Right renal cortex interstitium (tissue), 3 donors: Measurements from ENCODE around the gene FAM221B. TPM values are rescaled to one million over a fixed set of nuclear protein-coding genes. Genes with fewer than 3 reads are reported as not detected.
A peak's percentile ranks its signal among the peaks of the same experiment; 100 is the strongest.

Experiments used
- DNase-seq, 3 donors: peaks; one replicate each; pipeline ENCODE4 v3.0.0-alpha.2; 2013; ENCODE audit warnings: low read depth in 3 of 3, low spot score in 2 of 3
- polyA plus RNA-seq, 3 donors: library from polyadenylated mRNA; unstranded; fragments of 120-200 nt; gene quantifications; one replicate each; pipeline ENCODE4 v1.2.1, GENCODE V29; 2013; ENCODE audit not compliant: insufficient read length in 3 of 3

FAM221B gene
- polyA plus RNA-seq, 3 donors: 0.07 to 0.12 (median 0.11) TPM

DNA sequence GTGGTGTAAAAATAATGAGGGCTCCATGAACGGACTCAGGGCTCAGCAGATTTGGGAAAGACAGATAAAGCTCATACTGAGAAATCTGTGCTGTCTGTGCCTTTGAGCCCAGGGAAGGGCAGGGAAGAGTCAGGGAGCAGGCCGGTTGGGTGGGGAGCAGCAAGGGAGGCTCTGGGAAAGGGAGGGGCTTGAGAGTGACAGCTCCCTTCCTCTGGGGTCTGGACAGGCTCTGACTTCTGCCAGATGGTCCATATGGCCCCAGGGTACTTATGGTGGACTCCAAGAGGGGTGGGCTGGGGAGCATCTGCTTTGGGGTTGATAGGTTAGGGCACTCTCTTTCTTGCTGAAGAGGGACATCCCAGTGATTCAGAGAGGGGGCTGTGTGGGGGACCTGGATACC, 35.1 kb downstream of the FAM221B start:
- no peak for DNase-seq

DNA sequence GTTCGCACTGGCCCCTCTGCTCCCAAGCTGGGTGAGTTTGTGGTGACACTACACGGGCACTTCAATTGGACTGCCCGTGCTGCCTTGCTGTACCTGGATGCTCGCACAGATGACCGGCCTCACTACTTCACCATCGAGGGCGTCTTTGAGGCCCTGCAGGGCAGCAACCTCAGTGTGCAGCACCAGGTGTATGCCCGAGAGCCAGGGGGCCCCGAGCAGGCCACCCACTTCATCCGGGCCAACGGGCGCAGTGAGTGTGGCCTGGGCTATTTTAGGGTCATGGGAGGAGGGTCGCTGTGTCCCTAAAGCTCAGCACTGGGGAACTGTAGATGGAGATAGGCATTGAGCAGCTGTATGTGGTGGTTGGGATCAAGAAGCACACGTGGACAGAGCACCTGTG, 35.7 kb downstream of the FAM221B start:
- no peak for DNase-seq

DNA sequence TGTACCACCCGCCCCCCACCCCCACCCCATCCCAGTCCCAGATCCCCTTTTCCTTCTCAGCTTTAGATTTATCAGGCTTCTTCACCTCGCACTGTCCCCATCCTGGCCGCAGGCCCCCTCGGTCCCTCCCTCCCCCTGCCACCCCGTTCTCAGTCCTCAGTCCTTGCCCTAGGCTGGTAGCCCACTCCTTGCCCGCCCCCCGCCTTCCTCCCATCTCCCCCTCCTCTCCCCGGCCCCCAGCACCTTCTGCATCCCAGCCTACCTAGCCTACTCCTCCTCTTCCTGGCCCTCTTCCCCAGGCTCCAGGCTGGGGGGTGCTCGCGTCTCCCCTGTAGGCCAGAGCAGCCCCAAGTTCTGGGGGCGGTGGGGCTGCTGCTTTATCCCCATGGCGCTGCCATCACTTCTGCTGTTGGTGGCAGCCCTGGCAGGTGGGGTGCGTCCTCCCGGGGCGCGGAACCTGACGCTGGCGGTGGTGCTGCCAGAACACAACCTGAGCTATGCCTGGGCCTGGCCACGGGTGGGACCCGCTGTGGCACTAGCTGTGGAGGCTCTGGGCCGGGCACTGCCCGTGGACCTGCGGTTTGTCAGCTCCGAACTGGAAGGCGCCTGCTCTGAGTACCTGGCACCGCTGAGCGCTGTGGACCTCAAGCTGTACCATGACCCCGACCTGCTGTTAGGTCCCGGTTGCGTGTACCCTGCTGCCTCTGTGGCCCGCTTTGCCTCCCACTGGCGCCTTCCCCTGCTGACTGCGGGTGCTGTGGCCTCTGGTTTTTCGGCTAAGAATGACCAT, 36.3 kb downstream of the FAM221B start:
- DNase-seq: no peak

DNA sequence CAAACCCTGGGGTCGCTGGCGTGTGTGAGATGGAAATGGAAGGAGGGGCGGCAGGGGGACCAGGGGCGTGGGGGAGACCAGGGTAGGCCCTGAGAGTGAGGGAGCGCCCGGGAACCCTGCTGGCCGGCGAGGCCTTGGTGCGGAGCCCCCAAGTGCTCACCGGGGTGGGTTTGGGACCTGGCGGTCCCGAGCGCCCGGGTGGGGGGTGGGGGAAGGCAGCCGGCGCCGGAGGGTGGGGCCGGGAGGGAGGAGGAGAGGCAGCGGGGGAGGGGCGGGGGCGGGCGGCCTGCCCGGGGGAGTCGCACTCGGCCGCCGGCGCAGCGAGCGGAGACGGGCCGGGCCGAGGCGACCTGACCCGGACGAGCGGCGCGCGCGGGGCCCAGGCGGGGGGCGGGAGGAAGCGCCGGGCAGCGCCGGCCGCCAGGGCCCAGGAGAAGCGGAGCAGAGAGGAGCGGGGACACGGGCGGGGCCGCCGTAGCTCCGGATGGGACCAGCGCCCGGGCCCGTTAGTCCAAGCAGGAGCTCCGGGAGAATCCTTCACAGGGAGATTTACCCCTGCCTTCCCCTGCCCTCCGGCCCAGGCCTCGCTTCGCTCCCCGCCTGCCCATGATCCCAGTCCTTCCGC, 37.1 kb downstream of the FAM221B start, which contains the start of gene NPR2:
Gene NPR2, plus strand, starts transcription at position 295 of the 625 bp plus-strand sequence. CDS start 818 bp downstream, outside the sequence.
- no peak for DNase-seq

DNA sequence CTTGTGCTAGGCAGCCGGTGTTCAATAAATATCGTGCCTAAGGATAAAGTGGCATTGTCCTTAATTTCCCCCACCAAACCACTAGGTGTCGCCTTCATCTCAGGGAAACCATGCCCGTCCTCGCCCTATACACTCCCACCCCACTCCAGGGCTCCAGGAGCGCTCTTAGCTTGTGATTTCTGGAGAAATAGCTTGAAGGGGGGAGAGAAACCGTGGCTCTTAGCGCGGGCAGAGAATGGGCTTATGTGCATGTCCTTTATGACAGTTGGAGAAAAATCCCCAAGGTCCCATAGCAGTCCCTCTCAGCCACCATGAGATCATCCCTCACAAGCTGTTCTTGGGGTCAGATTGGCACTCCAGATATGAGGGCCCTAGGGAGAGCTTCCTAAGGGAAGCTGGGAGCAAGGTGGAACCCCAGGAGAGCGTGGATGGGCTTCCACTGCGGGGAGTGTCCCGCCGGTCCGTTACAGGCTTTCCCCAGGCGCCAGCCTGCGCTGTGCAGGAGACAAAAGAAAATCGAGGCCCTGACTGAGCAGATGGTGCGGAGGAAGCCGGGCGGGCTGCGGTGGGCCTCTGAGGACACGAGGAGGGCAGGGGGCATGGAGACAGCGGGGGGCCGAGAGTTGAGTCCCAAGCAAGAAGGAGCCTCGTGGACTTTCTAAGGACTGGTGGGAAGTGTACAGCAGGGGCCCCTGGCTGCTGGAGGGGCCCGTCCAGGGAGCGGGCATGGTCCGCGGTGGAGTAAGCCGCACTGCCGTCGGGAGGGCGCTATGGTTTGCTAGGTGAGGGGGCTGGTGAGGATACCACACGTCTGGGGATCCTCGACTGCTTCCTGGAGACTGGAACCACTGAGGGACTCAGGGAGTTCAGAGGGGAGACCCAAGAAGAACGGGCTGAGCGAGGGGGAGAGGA, 37.9 kb downstream of the FAM221B start:
- DNase-seq: peak in 2 of 3 donors; percentile 66 to 74

DNA sequence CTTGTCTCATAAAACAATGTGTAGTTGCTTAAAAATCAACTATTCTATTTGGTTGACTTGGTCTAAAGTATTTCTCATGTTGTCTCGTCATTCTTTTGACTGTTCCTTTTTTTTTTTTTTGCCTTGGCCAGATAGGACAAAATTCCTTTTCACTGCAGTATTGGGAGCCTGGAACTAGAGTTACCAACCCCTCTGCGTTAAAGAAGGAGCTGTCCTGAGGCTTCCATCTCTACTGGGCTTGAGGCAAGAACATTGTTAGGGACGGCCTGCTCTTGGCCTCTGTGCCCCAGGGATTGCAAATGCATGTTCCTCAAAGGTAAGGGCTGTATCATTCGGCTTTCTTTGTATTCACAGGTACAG, 38.5 kb downstream of the FAM221B start:
- DNase-seq: no peak

DNA sequence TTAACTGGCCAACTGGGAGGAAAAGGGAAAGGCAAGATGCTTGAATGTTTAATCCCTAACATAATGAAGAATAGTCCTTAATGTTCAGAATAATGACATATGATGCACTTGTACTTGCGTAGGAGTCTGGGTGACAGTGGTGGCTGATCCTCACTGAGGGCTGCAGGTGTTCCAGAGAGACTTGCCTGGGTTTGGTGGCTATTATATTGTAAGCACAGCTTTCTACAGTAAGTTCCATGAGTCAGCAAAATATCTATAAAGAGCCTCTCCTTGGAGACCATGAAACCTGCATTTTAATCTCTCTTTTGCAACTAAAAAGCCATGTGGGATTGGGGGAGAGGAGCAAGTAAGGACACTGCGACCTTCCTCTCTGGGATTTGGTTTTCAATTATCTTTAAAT, 39.0 kb downstream of the FAM221B start:
- no peak for DNase-seq

DNA sequence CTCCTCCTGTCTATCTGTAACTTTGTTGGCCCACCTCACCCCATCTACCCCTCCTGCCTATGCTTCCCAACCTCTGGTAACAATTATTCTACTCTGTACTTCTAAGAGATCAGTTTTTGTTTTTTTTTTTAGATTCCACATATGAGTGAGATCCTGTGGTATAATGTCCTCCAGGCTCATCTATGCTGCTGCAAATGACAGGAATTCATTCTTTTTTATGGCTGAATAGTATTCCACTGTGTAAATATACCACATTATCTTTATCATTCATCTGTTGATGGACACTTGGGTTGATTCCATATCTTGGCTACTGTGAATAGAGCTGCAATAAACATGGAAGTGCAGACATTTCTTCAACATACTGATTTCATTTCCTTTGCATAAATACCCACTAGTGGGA, 45.1 kb downstream of the FAM221B start:
- DNase-seq: no peak

DNA sequence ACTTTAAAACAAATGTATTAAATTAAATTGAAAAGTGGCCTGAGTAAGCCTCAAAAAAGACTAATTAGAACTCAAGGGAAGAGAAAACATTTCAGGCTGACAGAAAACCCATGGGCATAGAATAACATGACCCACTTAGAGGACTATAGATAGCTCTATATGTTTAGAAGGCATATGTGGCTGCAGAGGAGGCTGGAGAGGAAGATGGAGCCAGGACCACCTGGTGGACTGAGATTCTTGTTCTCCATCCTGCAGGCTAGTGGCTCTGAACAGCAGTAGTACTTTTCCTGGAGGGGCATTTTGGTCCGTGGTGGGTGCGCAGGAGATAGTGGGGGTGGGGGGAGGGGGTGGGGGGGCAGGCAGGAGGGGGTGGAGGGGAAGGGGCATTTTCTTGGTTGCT, 47.5 kb downstream of the FAM221B start:
- DNase-seq: no peak

DNA sequence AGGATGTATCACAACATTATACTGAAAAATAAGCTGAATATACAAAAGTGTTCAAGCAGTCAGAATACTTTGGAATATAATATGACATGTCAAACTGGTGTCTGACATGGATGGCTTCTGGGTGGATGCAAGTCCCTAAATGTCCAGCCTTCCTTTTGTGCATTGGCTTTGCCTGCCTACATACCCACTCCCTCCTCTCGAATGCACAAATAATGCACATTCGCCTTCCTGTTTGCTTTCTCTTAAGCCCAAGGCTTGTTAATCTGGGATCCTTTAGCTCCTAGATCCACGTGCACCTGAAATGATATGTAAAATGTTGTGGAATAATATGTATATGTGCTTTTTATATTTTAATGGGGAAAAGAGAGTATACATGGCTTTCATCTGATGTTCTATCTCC, 50.0 kb downstream of the FAM221B start:
- DNase-seq: no peak

DNA sequence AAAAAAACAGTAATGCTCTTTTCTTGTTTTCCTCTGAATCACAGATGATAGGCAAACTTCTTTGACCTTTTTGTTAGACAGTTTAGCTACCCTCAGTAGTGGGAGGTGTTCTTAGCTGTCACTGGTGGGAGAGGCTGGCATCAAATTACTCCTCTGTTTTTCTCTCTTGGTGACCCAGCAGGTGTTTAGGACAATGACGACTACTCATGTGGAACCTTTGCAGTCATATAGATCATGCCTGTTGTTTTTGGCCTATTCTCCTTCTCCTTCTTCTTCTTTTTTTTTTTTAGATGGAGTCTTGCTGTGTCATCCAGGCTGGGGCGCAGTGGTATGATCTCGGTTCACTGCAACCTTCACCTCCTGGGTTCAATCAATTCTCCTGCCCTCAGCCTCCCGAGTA, 52.5 kb downstream of the FAM221B start:
- no peak for DNase-seq

DNA sequence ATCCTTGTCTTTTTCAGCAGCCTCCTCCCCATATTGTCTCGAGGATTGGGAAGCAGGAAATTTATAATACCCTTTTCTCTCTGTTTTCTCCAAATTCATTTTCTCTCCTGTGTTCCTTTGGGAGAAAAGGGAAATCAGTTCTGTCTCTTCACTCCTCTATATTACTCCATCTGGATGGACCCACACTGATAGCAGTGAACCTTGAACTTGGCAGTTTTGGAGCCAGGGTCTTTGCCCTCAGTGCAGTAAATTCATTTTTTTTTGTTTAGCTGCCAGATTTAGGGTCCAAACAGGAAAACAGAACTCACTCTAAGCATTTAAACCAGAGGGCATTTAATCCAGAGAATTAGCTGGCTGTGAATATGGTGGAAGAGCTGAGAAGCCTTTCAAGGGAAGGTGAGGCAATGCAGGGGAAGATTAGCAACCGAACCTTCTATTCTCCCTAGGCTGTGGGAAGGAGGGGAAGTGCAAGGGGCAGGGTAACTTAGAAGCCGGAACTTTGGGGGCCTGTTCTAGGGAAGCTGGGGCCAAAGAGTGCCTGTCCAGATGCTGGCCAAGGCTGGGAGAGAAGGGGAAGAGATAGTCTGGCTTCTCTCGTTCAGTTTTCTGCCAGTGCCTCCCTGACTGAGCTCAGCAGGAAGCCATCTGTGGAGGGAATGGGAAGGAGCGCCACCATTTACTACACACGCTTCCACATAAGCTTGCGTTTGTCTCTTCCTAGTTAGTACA, 53.5 kb downstream of the FAM221B start:
- no peak for DNase-seq

DNA sequence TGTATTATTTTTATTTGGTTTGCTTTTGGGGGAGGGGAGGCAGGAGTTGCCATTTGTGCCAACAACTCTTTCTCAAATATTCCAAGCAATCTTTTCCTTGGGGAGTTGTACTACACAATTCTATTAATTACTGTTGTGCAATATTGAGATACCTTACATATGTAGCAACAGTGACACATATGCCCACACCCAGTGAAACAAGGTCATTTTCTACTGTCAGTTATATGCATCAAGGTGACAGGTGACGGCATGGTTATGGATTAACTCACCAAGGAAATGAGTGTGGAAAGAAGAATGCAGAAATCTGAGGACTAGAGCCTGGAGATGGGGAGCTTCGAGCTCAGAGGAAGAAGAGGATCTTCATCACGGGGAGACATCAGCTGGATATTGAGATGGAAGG, 56.6 kb downstream of the FAM221B start:
- no peak for DNase-seq

DNA sequence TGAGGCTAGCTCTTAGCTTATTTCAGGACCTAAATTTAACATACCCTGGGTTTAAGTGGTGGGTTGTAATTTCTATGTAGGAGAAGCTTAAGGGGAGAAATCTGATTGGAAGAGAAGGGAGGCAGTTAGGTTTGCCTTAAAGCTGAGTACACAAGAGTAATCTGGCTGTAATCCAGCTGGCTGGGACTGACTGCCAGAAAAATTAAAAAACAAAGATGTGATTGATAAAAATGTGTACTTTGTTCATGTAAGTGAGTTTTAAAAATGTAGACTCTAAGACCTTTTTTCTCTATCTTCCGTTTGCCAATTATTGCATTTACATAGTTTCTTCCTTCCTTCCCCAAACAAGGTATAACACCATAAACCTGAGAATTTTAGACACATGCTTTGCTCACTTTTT, 57.0 kb downstream of the FAM221B start:
- DNase-seq: no peak

DNA sequence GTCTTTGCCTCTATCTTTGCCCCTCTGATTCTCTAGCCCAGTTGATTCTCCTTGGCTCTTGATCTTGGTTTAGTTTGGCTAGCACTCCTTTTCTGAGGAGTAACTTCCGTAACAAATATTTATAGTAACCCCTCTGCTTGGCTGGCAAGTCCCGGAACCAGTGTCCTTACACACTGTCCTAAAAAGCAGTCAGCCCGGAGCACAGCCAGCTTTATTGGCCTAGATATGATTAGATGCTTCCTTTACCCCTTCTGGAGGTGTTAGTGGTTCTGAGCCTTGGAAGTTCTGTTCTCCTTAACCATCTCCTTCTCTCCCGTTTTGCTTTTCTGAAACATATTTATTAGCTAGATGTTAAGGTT, 57.5 kb downstream of the FAM221B start:
- no peak for DNase-seq

DNA sequence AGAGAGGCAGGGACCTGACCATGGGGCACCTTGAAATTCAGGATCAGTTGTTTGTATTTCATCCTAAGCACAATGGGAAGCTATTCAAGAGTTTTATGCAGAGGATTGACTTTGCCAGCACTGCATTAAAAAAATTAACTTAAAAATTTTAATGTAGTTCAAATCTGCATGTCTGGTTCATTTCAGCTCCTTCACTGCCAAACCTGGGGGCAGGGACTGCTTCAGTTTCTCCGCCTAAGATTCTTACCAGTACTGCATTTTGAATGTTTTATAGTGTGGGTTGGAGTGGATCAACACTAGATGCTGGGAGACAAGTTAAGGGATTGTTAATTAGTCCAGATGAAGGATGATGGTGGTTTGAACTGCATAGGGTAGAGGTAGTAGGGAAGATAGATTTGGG, 58.8 kb downstream of the FAM221B start:
- DNase-seq: no peak

DNA sequence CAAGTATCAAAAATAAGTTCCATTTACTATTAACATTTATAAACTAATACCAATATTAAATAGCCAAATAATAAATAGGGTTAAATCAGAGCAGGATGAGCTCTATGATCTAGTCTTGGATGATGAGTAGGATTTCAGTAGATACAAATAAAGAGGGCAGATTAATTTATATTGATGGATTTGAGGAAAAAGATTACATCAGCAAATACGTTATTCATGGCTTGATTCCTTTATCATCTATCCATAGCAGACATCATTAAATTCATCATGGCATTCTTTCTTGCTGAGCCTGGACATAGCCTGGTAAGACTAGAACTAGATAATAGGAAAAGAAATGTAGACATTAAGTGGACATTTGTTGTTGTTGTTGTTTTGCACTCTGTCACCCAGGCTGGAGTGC, 61.1 kb downstream of the FAM221B start:
- no peak for DNase-seq

DNA sequence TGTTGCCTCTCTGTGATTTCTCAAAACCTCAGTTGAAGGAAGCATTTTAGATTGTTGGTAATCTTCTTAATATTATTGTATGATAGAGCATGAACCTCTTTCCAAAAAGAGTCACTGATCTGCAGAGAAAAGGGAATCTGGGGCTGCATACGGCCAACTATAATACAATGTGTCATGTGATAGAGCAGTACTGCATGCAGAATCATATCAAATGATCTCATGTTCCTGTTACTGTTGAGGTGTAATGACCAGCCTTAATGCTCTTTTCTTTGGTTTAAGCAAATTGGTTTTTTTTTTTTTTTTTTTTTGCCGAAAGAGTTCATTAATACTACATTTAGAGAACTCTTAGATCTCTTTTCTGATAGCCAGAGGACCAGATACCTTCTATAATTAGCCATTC, 61.5 kb downstream of the FAM221B start:
- DNase-seq: no peak
